ENCODE data around the gene ANO1.

The ANO1 gene

DNA sequence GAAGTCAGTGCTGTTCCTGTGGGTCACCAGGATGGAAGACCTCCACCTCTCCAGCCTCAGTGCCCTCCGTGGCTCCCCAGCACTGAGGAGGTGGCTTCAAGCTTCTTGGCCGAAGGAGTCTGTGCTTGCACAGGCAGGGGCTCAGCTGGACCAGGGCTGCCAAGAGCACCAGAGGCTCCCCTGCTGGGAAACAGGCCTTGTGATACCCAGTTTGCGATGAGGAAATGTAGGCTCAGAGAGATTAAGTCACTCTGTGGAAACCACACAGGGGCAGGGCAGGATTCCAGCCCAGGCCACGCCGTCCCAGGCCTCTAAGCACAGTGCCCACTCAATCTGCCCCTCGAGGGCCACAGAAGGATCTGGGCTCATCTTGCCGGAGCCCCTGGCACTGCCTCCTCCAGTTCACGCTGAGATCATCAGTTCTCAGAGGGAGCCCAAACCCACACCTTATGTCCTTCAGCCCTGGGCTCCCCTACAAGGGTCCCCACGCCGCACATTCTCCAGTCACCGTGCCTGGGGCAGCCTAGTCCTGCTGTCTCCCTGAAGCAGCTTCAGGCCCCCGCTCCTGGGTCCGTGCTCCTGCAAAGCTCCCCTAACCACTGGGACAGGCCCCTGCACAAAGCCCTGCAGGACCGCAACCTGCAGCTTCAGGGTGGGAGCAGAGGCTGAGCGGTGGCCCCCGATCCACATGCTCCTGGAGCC, 21.6 kb downstream of the ANO1 start:
- no peak for DNase-seq

DNA sequence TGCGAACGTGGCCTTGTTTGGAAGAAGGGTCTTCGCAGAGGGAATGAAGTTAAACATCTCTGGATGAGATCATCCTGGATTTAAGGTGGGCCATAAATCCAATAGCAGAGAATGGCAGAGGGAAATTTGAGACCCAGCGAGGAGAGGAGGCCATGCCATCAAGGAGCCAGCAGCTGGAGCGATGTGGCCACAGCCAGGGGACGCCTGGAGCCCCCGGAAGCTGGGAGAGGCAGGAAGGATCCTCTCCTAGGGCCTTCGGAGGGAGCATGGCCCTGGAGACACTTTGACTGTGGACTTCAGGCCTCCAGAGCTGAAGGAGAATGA, 22.1 kb downstream of the ANO1 start:
- no peak for DNase-seq

DNA sequence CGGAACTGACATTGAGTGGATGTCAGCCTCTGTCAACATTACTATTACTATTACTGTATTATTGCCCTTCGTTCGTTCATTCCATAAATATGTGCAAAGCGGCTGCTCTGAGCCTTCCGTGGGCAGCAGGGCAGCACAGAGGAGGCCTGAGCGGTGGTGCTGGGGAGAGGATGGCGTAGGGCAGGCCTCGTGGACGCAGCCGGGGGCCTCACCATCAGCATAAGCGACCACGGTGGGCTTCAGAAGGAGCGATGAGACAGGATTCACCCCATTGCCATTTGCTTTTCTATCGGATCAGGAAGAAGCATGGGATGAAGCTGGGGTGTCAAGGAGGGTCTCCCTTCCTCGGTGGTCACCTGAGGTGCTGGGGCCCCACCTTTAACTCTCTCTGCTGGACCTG, 22.7 kb downstream of the ANO1 start:
- no peak for DNase-seq

DNA sequence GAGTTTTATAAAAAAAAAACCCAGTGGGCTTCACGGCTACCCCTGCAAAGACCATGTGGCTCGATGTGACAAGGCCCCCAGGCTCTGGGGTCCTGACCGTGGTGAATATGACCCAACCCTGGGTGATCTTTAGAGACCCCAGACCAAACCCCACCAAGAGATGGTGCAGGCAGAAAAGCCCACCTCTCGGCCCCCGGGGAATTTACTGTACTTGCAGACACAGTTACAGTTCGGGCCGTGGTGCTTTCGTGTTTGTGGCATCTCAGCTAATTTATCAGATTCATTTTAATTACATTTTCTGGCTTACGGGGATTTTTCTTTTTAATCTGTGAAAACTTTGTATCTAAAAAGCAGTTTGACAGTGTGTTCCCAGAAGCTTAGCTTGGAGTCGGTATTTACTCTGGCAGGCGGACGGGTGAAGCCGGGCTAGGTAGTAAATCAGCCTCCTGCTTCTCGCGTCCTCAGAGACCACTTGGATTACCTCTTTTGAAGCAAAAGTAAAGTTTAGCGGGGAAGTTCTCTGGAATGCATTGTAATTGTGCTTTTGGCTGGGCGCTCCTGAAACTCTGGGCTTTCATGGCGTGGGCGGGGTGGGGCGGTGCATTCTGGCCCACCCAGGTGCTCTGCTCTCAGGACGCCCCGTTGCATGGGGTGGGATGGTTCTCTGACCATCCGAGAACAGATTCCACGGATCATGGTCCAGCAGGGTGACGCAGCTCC, 25.3 kb downstream of the ANO1 start:
- no peak for DNase-seq

DNA sequence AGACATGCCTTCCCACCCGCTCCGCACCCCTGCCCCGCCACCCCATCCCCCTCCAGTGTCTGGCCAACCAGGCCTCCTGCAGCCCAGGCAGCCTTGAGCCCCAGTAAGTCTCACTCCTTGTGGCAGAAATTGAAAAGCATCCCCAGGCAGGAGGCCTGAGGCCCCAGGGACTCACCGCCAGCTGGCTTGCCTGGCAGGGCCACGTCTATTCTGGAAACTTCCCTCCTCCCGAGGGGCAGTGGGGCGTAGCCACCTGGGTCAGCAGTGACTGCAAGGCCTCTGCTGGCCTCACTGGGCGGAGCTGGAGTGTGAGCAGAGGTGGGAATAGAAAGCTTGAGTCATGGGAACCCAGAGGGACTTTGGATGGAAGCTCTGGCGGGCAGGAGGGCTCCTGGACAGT, 26.3 kb downstream of the ANO1 start:
- DNase-seq, result no peak

DNA sequence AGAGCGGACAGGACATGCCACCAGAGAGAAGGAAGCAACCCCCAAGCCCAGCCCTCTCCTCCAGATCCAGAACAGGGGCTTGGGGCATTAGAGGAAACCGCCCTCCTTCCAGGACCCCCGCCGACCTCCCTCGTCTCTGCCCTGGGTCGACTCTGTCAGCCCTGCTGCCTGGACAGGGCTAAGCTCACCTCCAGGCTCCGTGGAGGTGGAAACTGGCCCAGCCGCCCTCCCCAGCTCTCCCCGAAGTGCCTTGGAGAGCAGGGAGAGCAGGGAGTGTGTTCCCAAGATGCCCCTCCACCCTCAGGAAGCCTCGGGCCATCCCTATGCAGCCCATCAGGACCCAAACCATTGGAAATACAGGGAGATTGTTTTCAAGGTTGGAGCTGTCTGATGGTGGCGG, 26.8 kb downstream of the ANO1 start:
- no peak for DNase-seq

DNA sequence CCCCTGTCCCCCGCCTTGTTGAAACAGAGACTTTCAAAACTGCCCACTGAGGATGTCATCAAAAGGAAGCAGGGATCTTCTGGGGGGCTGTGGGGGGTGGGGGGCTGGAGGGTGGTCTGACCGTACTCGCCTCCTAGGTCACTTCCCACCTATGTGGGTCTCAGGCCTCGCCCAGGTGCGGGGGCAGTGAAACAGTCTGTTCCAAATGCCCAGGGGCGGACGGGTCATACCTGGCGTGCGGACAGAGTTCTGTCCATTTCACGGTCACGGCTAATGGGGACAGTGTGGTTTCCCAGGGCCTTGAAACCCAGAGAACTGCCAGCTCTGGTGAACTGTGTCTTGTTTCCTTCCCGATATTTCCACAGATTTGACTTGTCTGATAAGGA, 27.2 kb downstream of the ANO1 start:
- no peak for DNase-seq

DNA sequence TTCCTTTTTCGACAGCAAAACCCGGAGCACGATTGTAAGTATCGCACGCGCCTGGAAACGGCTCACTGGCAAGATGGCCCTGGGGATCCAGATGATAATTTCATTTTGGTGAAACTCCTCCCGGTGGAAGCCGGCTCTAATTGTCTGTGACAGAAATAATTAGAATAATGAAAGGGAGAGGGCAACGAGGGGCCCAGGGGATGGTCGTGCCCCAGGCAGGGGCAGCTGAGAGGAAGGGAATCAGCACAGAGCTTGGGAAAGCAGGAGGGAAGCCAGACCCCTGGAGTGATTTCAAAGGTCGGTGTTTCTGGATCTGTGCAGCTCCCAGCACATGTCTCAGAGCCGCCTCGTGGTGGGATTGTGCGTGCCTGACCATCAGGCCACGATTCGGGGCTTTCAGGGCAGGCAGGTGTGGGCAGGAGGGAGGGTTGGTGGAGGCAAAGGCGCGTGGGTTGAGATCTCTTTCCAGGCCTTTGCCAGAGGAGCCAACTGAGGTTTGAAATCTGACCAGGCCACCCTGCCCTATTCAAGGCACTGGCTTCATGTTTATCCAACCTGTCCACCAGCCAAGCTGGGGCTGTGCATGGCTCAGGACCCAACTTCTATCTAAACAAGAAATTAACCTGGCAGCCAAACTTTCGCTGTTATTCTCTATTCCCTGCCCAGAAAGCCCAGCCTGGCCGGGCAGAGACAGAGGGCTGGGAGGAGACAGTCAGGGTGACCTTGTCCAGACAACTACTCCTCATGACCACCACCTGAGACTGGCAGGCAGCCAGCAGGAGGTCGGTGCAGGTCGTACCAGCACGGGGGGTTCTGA, 27.8 kb downstream of the ANO1 start:
- no peak for DNase-seq

DNA sequence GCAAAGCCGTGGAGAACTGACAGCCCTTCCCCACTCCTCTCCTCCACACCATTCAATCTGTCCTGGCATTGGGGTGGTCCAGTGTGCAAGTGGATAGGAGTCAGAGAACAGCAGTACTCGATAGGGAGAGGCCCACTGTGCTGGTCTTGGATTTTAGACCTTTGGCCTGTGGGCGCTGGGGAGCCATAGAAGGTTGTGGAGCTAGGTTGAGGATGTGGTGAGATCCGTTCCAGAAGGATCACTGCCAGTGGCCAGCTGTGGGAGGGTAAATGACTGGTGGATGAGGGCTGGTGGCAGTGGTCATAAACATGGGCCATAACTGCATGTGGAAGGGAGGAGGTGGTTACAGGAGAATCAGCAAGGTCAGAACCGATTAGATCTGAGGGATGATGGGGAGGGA, 28.6 kb downstream of the ANO1 start:
- no peak for DNase-seq

DNA sequence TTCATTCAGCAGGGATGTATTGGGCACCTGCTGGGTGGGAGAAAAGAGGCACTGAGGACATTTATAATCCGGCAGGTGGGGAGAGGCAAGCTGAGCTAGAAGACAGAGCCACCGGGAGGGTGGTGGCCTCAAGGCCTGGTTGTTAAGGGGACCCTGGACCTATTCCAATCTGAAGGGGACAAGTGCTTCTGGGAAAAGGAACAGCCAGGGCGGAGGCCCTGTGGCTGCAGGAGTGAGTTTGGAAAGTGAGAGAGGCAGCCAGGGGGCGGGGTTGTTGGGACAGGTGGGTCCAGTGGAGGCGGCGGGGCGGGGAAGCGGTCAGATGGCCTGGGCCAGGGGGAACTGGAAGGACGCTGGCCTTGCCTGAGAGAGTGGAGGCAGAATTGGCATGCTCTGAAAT, 29.1 kb downstream of the ANO1 start:
- no peak for DNase-seq

DNA sequence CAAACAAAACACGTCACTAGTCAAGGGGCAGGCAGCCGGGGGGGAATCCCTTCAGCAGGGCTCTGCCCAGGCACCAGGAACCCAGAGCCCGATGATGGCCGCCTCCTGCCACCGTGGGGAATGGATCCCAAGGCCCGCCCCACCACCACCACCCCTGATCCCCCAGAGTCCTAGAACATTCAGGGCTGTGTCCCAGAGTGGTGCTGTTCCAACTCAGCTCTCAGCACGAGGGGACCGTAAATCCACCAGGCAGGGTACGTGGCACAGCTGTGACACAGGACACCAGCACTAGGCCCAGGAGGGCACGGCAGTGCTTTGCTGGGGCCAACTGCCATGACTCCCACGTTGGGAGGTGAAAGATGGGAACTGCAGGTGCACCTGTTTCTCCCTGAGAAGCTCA, 29.6 kb downstream of the ANO1 start:
- DNase-seq, result no peak

DNA sequence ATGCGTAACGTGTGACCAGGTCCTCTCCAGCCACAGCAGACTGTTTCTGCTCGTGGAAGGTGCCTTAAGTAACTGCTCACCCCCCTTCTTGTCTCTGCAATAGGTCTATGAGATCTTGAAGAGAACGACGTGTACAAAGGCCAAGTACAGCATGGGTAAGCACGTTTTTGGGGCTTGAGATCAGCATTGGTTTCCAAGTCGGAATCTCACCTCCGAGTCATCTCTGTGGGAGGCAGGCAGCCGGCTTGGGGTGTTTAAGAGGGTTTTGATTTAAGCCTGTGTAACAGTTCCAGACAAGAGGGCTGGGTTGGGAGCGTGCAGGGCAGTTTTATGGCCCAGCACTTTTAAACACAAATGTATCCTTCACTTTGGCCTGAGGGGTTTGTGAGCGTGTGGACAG, 30.1 kb downstream of the ANO1 start:
- DNase-seq, result no peak

DNA sequence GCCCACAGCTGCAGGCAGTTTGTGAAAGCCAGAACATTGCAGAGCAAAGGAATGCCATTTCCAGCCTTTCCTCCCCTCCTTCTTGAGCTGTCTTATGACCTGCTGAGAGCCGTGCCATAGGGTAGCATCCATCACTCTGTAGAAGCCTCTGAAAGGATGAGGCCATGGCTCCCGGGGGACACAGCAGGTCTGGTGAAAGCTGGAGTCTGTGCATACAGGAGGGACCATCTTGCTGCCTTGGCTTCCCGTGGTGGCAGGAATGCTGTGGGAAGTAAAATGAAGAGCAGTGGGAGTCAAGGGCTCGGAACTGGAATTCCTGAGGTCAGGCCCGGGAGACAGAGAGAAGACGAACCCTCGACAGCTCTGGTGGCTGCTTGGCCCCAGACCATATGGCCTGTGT, 30.9 kb downstream of the ANO1 start:
- no peak for DNase-seq

DNA sequence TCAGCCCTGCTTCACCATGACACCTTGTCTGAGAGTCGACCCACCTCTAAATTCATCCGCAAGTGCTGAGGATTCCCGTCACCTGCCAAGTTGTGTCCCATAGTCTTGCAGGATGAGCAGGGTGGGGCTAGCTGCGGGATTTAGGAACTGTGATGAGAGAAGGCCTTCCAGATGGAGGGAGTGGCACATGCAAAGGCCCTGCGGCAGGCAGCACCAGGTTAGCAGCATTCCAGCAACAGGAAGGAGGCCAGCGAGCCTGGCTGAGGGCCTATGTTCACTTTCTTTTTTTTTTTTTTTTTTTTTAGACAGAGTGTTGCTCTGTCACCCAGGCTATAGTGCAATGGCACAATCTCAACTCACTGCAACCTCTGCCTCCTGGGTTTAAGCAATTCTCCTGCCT, 31.8 kb downstream of the ANO1 start:
- DNase-seq, result no peak

DNA sequence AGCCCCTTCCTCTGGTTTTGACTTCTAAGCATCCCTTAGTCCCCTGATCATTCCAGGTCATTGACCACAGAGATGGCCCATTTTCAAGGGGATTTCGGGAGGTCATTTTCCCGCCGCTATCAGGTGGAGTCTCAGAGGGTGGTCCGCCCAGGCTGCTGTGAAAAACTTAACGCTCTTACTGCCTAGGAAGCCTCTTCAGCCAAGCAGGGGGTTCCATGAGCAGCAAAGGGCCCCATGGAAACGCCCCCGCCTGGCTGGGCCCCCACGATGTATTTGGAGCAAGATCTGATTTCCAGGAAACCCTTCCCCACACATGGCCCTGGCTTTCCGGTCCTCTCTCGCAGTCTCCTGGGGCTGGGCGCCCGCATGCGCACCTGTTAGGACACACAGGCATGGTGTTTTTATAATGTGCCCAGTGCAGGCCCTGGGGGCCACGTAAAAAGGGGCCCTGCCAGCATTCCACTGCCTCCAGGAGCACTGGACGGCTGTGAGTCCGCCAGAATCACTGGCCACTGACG, 32.5 kb downstream of the ANO1 start:
- no peak for DNase-seq

DNA sequence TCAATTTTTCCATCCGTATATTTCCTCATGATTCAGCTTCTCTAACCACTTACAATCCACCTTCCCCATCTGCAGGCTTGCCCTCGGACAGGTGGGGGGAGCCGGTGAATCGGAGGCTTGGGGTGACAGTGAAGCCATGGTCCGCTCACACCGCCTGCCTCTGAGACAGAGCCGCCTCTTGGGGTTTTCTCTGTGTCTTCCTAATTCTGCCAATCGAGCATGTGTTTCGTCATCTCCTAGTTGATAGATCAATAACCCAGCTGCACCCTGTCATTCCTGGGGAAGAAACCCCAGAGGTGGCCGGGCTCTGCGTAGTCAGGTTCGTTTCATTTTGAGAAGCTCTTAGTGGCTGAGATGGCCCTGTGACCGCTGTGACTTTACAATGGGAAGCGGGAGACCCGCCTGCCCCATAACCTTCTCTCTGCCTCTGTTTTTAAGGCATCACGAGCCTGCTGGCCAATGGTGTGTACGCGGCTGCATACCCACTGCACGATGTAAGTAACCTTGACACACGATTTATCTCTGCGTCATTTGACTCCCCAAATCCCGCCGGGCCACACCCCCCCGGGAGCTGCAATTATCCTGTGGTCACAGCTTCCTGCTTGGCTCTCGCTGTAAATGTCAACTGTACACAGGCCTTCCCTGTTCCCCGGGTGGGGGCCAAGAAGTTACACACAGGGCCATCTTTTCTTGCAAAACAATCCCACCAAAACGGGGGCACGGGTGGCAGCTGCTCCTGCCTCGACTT, 33.3 kb downstream of the ANO1 start:
- peak; percentile 29 for DNase-seq

DNA sequence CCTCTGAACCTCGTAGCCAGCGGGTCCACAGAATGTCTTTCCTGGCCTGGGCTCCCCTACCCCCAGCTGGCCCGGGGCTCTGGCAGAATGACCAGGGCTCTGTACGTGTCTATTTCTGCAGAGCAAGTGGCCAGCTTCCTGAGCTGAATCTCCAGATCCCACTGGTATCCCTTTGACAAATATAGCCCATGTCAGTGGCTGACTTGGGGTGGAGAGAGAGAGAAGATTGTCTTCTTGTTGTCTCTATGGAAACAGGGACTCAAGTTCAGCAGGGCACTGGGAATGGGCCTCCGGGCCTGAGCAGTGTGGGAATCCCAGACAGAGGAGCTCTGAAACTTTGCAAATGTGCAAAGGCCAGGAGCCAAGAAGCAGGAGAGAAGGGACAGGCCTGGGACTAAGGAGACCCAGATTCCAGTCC, 33.9 kb downstream of the ANO1 start:
- DNase-seq, result no peak

DNA sequence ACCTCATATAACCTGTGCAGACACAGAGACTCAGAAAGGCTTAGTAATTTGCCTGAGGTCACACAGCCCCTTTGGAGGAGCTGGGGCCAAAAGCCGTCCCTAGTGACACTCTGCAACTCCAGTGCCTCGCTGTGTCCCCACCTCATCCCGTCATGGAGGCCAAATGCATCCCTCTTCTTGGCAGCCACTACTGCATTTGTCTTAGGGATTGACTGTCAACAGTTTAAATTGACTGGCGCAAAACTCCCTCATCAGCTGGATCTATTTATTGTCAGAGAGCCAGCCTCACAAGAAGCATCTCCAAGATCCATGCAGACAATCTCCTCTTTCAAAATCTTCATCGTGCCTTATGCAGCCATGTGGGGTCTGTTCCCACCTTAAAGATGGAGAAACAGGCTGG, 35.7 kb downstream of the ANO1 start:
- no peak for DNase-seq

DNA sequence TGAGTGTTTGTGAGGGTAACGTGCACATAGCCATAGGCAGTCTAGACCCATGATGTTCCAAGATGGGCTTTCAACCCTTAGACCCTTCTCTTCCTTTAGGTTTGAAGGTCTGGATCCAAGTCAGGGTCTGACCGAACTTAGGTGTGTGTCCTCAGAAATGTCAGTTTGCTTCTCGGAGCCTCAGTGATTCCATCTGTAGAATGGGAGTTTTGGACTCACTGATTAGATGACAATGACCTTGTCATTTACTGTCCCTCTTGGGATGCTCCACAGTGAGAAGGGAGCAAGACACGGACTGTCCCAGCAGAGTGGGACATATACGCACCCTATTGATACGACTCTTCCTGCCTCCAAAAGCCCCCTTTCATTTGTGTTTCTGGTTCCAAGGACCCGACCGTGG, 37.7 kb downstream of the ANO1 start:
- no peak for DNase-seq

DNA sequence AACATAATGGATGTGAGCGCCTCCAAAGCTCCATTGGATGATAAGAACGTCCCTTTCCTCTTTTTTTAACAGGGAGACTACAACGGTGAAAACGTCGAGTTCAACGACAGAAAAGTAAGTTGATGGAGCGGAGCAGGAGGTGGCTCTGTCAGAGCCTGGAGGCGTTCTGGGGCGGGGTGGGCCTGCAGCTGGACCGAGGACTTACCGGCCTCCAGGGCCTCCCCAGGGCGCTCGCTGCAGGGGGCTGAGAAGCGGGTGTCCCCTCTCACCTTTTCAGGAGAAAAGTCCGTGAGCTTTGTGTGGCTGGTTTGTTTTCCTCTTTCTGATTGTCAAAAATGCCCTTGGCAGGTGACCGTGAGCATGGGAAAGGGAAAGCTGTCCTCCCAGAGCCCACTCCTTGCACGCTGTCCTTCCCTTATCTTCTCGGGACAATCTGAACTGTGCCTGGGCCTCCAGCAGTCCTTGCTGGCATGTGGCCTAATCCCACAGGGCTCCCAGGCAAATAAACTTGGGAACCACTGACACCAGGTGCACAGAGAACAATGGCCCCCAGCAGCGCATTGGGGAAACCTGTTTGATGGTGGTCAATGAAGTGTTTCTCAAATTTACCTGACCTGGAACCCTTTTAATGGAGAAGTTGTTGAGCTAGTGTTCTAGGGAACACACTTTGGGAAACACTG, 38.4 kb downstream of the ANO1 start:
- no peak for DNase-seq

DNA sequence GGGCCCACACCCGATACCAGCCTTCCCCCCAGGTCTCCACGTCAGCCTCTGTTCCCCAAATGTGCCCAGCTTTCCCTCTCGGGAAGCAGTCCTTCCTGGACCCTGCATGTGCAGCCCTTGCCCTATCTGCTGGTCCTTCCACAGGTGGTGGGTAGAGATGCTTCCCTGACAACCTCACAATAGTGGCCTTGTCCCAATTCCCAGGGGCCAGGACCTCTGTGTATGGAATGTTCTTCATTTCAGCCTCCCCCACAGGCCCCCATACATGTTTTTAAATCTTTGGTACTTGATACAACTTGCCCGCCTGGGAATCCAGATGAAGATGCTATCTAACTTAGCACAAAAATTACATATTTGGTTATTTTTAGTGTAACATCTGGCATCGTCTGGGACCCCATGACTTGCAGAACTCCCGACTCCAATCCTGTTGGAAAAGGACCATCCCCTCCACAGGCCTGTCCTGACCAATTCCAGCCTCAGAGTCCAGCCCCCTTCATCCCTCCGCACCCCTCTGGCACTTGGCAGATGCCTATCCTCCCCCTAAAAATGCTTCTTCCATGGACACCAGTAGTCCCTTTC, 39.5 kb downstream of the ANO1 start:
- DNase-seq, result no peak

DNA sequence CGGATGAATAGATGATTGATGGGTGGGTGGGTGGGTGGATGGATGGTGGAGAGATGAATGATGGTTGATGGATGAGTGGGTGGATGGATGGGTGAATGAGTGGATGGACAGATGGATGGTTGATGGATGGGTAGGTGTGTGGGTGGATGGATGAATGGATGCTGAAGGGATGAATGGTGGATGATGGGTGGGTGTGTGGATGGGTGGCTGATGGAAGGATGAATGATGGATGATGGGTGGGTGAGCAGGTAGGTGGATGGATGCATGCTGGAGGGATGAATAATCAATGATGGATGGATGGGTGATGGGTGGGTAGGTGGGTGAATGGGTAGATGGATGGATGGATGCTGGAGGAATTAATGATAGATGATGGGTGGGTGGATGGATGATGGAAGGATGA, 40.5 kb downstream of the ANO1 start:
- DNase-seq, result no peak

Data from hematopoietic multipotent progenitor cell treated with erythropoietin and hydrocortisone succinate and interleukin-3 and kit ligand, for 4 days (in vitro differentiated cells).